Sigmoid colon (tissue), 7 donors: ENCODE measurements around the gene PREX1. TPM values are rescaled to one million over a fixed set of nuclear protein-coding genes. Genes with fewer than 3 reads are reported as not detected.

ENCODE experiments used
- DNase-seq: peaks from one replicate; pipeline ENCODE4 v3.0.0-alpha.2; 2019
- H3K27ac ChIP-seq, 4 donors: fragments of 200-600 bp; sonication (generic); one replicate each; pipeline ENCODE4 v1.5.1; 2016 to 2019; ENCODE audit warnings: mild to moderate bottlenecking in 1 of 4
- H3K27me3 ChIP-seq, 3 donors: fragments of 200-600 bp; sonication (generic); one replicate each; pipeline ENCODE4 v1.5.1; 2019; ENCODE audit warnings: mild to moderate bottlenecking in 1 of 3
- H3K36me3 ChIP-seq, 4 donors: fragments of 200-600 bp; sonication (generic); one replicate each; pipeline ENCODE4 v1.5.1; 2016 to 2019
- H3K4me1 ChIP-seq, 4 donors: fragments of 200-600 bp; sonication (generic); one replicate each; pipeline ENCODE4 v1.5.1; 2017 to 2019
- H3K4me3 ChIP-seq, 4 donors: fragments of 200-600 bp; sonication (generic); one replicate each; pipeline ENCODE4 v1.5.1; 2017 to 2019; ENCODE audit warnings: mild to moderate bottlenecking in 2 of 4, moderate library complexity in 1 of 4
- H3K9me3 ChIP-seq, 4 donors: fragments of 200-600 bp in 3 of 4; sonication (generic) in 3 of 4; one replicate each; pipeline versions ENCODE4 v1.5.1 to v1.6.1; 2013 to 2019
- CTCF ChIP-seq, 4 experiments: fragments of 450-650 bp in 3 of 4; fragments of 200-600 bp in 1 of 4; IDR thresholded peaks; one replicate each; pipeline ENCODE4 v1.5.1; 2016 to 2019; ENCODE audit warnings: antibody characterized with exemption in 4 of 4, mild to moderate bottlenecking in 3 of 4, moderate library complexity in 2 of 4
- EP300 ChIP-seq, 4 donors: sonication (generic); formaldehyde crosslinking; IDR thresholded peaks; one replicate each; pipeline ENCODE4 v1.6.1; 2017; ENCODE audit warnings: antibody characterized with exemption in 4 of 4
- POLR2A ChIP-seq, 2 donors: fragments of 450-650 bp; IDR thresholded peaks; one replicate each; pipeline ENCODE4 v1.6.1; 2016; ENCODE audit warnings: antibody characterized with exemption in 2 of 2, mild to moderate bottlenecking in 2 of 2, moderate library complexity in 2 of 2
- POLR2AphosphoS5 ChIP-seq, 4 donors: sonication (generic); formaldehyde crosslinking; IDR thresholded peaks; one replicate each; pipeline ENCODE4 v1.6.1; 2017; ENCODE audit warnings: antibody characterized with exemption in 4 of 4
- WGBS, 2 donors: extraction: QIAGEN DNeasy Blood & Tissue Kit; methylation state at CpG; one replicate each; pipeline ENCODE4 v1.1.7; 2013; 5-methylcytosine and 5-hydroxymethylcytosine counted together
- intact Hi-C: fragments of 100-400 bp; cut with DNase I; formaldehyde crosslinking; loops from one replicate; pipeline ENCODE4 v1.15.1; 2023
- polyA plus RNA-seq, 3 donors: library from polyadenylated mRNA; stranded (reverse); fragments of 200-250 nt; gene quantifications; one replicate each; pipeline ENCODE4 v1.2.3, GENCODE V29; 2013
- total RNA-seq, 4 donors: library from RNA; depleted of rRNA; stranded (reverse); fragments of >200 nt; gene quantifications; one replicate each; pipeline ENCODE4 v1.1.0, GENCODE V29; 2016
- donor health status: healthy with polysubstance abuse.
- donor health status: Bipolar disorder and iron deficiency.
- donor health status: healthy.

The PREX1 gene
- total and polyA plus RNA-seq, 7 donors: 5.4 to 22.9 (median 15.5) TPM

GRCh38 chr20:48640871-48641270, 186.9 kb downstream of the PREX1 start:
- TF ChIP-seq EP300 (IDR thresholded peaks at IDR 0.05) (no peak), CTCF (IDR thresholded peaks at IDR 0.05) (no peak), POLR2A (IDR thresholded peaks at IDR 0.05) (no peak), POLR2AphosphoS5 (IDR thresholded peaks at IDR 0.05) (no peak)
- WGBS, 2 donors: 94 to 95% methylated on average over 2 of the region's 2 CpGs
- Histone ChIP-seq H3K27me3 (no peaks in the 10 kb centered on the region), H3K27ac (no peak overlapping the region), H3K4me3 (no peak overlapping the region), H3K9me3 (no peaks in the 10 kb centered on the region), H3K4me1 (no peaks in the 10 kb centered on the region), H3K36me3 (peaks cover 0 to 14% (median 1%) of the 10 kb centered on the region in 4 donors)
- intact Hi-C loops: no loop called here
- no peak for DNase-seq

- Histone ChIP-seq H3K4me1 (no peaks in the 10 kb centered on the region), H3K4me3 (no peak overlapping the region), H3K9me3 (no peaks in the 10 kb centered on the region), H3K27me3 (no peaks in the 10 kb centered on the region), H3K36me3 (peaks cover 0 to 14% (median 1%) of the 10 kb centered on the region in 4 donors), H3K27ac (no peak overlapping the region)
- TF ChIP-seq CTCF (IDR thresholded peaks at IDR 0.05): no peak
- no peak for TF ChIP-seq EP300 (IDR thresholded peaks at IDR 0.05)
- TF ChIP-seq POLR2AphosphoS5 (IDR thresholded peaks at IDR 0.05): no peak
- TF ChIP-seq POLR2A (IDR thresholded peaks at IDR 0.05): no peak
- intact Hi-C loops: no loop called here
- 76 to 88% methylated on average over 5 of the region's 5 CpGs for WGBS, 2 donors
- DNase-seq: no peak
These were observed 187.9 kb downstream of the PREX1 start for GRCh38 chr20:48639899-48640298.

- TF ChIP-seq POLR2A (IDR thresholded peaks at IDR 0.05) (no peak), EP300 (IDR thresholded peaks at IDR 0.05) (no peak), POLR2AphosphoS5 (IDR thresholded peaks at IDR 0.05) (no peak), CTCF (IDR thresholded peaks at IDR 0.05) (no peak)
- DNase-seq: no peak
- intact Hi-C loops: no loop called here
- Histone ChIP-seq H3K9me3 (no peaks in the 10 kb centered on the region), H3K27ac (no peak overlapping the region), H3K4me3 (no peak overlapping the region), H3K36me3 (peaks cover 0 to 14% (median 0%) of the 10 kb centered on the region in 4 donors), H3K27me3 (no peaks in the 10 kb centered on the region), H3K4me1 (no peaks in the 10 kb centered on the region)
- WGBS, 2 donors: 85% methylated on average over 11 of the region's 11 CpGs
These were observed 189.3 kb downstream of the PREX1 start for GRCh38 chr20:48638546-48638945.

- Histone ChIP-seq H3K9me3 (no peaks in the 10 kb centered on the region), H3K27ac (no peak overlapping the region), H3K4me1 (no peaks in the 10 kb centered on the region), H3K27me3 (no peaks in the 10 kb centered on the region), H3K36me3 (peaks cover 0 to 18% (median 0%) of the 10 kb centered on the region in 4 donors), H3K4me3 (no peak overlapping the region)
- TF ChIP-seq EP300 (IDR thresholded peaks at IDR 0.05) (no peak), POLR2AphosphoS5 (IDR thresholded peaks at IDR 0.05) (no peak), POLR2A (IDR thresholded peaks at IDR 0.05) (no peak), CTCF (IDR thresholded peaks at IDR 0.05) (no peak)
- intact Hi-C loops: no loop called here
- no peak for DNase-seq
- 95 to 96% methylated on average over 9 of the region's 9 CpGs for WGBS, 2 donors
These were observed 190.3 kb downstream of the PREX1 start for GRCh38 chr20:48637461-48637860.

GRCh38 chr20:48636301-48636700, 191.5 kb downstream of the PREX1 start:
- Histone ChIP-seq H3K27me3 (no peaks in the 10 kb centered on the region), H3K4me1 (no peaks in the 10 kb centered on the region), H3K4me3 (no peak overlapping the region), H3K36me3 (peaks cover 0 to 26% (median 3%) of the 10 kb centered on the region in 4 donors), H3K27ac (no peak overlapping the region), H3K9me3 (no peaks in the 10 kb centered on the region)
- no peak for DNase-seq
- TF ChIP-seq POLR2A (IDR thresholded peaks at IDR 0.05) (no peak), POLR2AphosphoS5 (IDR thresholded peaks at IDR 0.05) (no peak), EP300 (IDR thresholded peaks at IDR 0.05) (no peak), CTCF (IDR thresholded peaks at IDR 0.05) (no peak)
- WGBS, 2 donors: 94 to 95% methylated on average over 26 of the region's 26 CpGs
- intact Hi-C loops: no loop called here
